ENCODE data around the gene SLC66A2.

The SLC66A2 gene

DNA sequence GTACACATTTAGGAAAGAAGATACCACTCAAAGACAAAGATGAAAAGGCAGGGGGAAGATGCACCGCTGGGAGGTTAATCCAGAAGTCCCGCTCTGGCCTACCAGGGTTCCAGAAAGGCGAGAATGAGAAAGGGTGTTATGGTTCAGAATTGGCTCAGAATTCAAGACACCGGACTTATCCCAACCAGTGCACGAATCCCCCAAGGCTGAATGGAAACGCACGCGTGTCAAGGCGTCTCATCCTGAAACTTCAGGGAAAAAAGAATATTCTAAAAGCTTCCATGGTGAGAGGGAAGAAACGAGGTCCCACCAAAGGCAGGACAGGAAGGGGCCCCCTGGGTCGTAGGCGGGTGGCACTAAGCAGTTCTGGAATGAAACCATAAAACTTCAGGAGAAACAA is 71.9 kb downstream of the SLC66A2 start:
- TF ChIP-seq FOXM1 (IDR thresholded peaks at IDR 0.05; ENCODE audit: borderline replicate concordance, low read depth) (no peak), CEBPB (IDR thresholded peaks at IDR 0.05) (no peak), YY1 (IDR thresholded peaks at IDR 0.05; ENCODE audit: low read depth) (no peak), EP300 (IDR thresholded peaks at IDR 0.05; ENCODE audit: borderline replicate concordance) (no peak), NFIC (IDR thresholded peaks at IDR 0.05) (no peak), EGR1 (IDR thresholded peaks at IDR 0.05) (no peak), ZBTB7A (IDR thresholded peaks at IDR 0.05; ENCODE audit: low read depth) (no peak), RAD21 (IDR thresholded peaks at IDR 0.05; ENCODE audit: low read depth) (no peak), CREB1 (IDR thresholded peaks at IDR 0.05; ENCODE audit: low read depth) (no peak), TEAD4 (IDR thresholded peaks at IDR 0.05) (no peak), TCF12 (IDR thresholded peaks at IDR 0.05; ENCODE audit: low read depth) (no peak)
- TF ChIP-seq, protein P1, sequence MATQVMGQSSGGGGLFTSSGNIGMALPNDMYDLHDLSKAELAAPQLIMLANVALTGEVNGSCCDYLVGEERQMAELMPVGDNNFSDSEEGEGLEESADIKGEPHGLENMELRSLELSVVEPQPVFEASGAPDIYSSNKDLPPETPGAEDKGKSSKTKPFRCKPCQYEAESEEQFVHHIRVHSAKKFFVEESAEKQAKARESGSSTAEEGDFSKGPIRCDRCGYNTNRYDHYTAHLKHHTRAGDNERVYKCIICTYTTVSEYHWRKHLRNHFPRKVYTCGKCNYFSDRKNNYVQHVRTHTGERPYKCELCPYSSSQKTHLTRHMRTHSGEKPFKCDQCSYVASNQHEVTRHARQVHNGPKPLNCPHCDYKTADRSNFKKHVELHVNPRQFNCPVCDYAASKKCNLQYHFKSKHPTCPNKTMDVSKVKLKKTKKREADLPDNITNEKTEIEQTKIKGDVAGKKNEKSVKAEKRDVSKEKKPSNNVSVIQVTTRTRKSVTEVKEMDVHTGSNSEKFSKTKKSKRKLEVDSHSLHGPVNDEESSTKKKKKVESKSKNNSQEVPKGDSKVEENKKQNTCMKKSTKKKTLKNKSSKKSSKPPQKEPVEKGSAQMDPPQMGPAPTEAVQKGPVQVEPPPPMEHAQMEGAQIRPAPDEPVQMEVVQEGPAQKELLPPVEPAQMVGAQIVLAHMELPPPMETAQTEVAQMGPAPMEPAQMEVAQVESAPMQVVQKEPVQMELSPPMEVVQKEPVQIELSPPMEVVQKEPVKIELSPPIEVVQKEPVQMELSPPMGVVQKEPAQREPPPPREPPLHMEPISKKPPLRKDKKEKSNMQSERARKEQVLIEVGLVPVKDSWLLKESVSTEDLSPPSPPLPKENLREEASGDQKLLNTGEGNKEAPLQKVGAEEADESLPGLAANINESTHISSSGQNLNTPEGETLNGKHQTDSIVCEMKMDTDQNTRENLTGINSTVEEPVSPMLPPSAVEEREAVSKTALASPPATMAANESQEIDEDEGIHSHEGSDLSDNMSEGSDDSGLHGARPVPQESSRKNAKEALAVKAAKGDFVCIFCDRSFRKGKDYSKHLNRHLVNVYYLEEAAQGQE (IDR thresholded peaks at IDR 0.05; ENCODE audit: low read depth): no peak
- TF ChIP-seq, protein P2, sequence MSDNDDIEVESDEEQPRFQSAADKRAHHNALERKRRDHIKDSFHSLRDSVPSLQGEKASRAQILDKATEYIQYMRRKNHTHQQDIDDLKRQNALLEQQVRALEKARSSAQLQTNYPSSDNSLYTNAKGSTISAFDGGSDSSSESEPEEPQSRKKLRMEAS (IDR thresholded peaks at IDR 0.05): no peak

- TF ChIP-seq EGR1 (IDR thresholded peaks at IDR 0.05): no peak
- TF ChIP-seq FOXM1 (IDR thresholded peaks at IDR 0.05; ENCODE audit: borderline replicate concordance, low read depth): no peak
- TF ChIP-seq, protein P2 (IDR thresholded peaks at IDR 0.05): no peak
- no peak for TF ChIP-seq YY1 (IDR thresholded peaks at IDR 0.05; ENCODE audit: low read depth)
- no peak for TF ChIP-seq ZBTB7A (IDR thresholded peaks at IDR 0.05; ENCODE audit: low read depth)
- TF ChIP-seq CEBPB (IDR thresholded peaks at IDR 0.05): no peak
- TF ChIP-seq, protein P1 (IDR thresholded peaks at IDR 0.05; ENCODE audit: low read depth): no peak
- TF ChIP-seq CREB1 (IDR thresholded peaks at IDR 0.05; ENCODE audit: low read depth): no peak
- no peak for TF ChIP-seq EP300 (IDR thresholded peaks at IDR 0.05; ENCODE audit: borderline replicate concordance)
- TF ChIP-seq RAD21 (IDR thresholded peaks at IDR 0.05; ENCODE audit: low read depth): no peak
- no peak for TF ChIP-seq TEAD4 (IDR thresholded peaks at IDR 0.05)
- TF ChIP-seq NFIC (IDR thresholded peaks at IDR 0.05): no peak
- TF ChIP-seq, protein P3, sequence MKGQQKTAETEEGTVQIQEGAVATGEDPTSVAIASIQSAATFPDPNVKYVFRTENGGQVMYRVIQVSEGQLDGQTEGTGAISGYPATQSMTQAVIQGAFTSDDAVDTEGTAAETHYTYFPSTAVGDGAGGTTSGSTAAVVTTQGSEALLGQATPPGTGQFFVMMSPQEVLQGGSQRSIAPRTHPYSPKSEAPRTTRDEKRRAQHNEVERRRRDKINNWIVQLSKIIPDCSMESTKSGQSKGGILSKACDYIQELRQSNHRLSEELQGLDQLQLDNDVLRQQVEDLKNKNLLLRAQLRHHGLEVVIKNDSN (IDR thresholded peaks at IDR 0.05): no peak
- TF ChIP-seq TCF12 (IDR thresholded peaks at IDR 0.05; ENCODE audit: low read depth): no peak
- TF ChIP-seq TAF1 (IDR thresholded peaks at IDR 0.05; ENCODE audit: low read depth): no peak
Measured at GRCh38 chr18:79878741-79879378, 72.6 kb downstream of the SLC66A2 start.

- TF ChIP-seq NFIC (IDR thresholded peaks at IDR 0.05) (no peak), TAF1 (IDR thresholded peaks at IDR 0.05; ENCODE audit: low read depth) (no peak), EGR1 (IDR thresholded peaks at IDR 0.05) (no peak), TCF12 (IDR thresholded peaks at IDR 0.05; ENCODE audit: low read depth) (no peak), FOXM1 (IDR thresholded peaks at IDR 0.05; ENCODE audit: borderline replicate concordance, low read depth) (no peak), CREB1 (IDR thresholded peaks at IDR 0.05; ENCODE audit: low read depth) (no peak), ZBTB7A (IDR thresholded peaks at IDR 0.05; ENCODE audit: low read depth) (no peak), CEBPB (IDR thresholded peaks at IDR 0.05) (no peak), EP300 (IDR thresholded peaks at IDR 0.05; ENCODE audit: borderline replicate concordance) (no peak), RAD21 (IDR thresholded peaks at IDR 0.05; ENCODE audit: low read depth) (no peak), TEAD4 (IDR thresholded peaks at IDR 0.05) (no peak), YY1 (IDR thresholded peaks at IDR 0.05; ENCODE audit: low read depth) (no peak)
- TF ChIP-seq, protein P2 (IDR thresholded peaks at IDR 0.05): no peak
- TF ChIP-seq, protein P3 (IDR thresholded peaks at IDR 0.05): no peak
- TF ChIP-seq, protein P1 (IDR thresholded peaks at IDR 0.05; ENCODE audit: low read depth): no peak
Measured at GRCh38 chr18:79877163-79878091, 74.0 kb downstream of the SLC66A2 start.
